Upper lobe of left lung (tissue), 6 donors: ENCODE measurements around the gene TPP2. TPM values are rescaled to one million over a fixed set of nuclear protein-coding genes. Genes with fewer than 3 reads are reported as not detected.
A peak's percentile ranks its signal among the peaks of the same experiment; 100 is the strongest.

Experiments used
- ATAC-seq, 2 donors: fragments of 200-7000 bp; cut with Tn5 transposase; one replicate each; pipeline ENCODE4 v1.9.1; 2022; ENCODE audit warnings: mild to moderate bottlenecking in 2 of 2, moderate library complexity in 2 of 2; ENCODE audit not compliant: low FRiP score in 2 of 2
- DNase-seq, 2 donors: peaks; one replicate each; pipeline ENCODE4 v3.0.0-alpha.2; 2019 to 2020
- H3K27ac ChIP-seq, 4 donors: fragments of 200-600 bp; sonication (generic); one replicate each; pipeline ENCODE4 v1.5.1; 2016 to 2019
- H3K27me3 ChIP-seq, 4 donors: fragments of 200-600 bp; sonication (generic); one replicate each; pipeline ENCODE4 v1.5.1; 2017 to 2019
- H3K36me3 ChIP-seq, 4 donors: fragments of 200-600 bp; sonication (generic); one replicate each; pipeline ENCODE4 v1.5.1; 2016 to 2019
- H3K4me1 ChIP-seq, 4 donors: fragments of 200-600 bp; sonication (generic); one replicate each; pipeline ENCODE4 v1.5.1; 2018 to 2019
- H3K4me3 ChIP-seq, 4 donors: fragments of 200-600 bp; sonication (generic); one replicate each; pipeline ENCODE4 v1.5.1; 2017 to 2019; ENCODE audit warnings: mild to moderate bottlenecking in 2 of 4, moderate library complexity in 1 of 4
- H3K9me3 ChIP-seq, 4 donors: fragments of 200-600 bp; sonication (generic); one replicate each; pipeline ENCODE4 v1.5.1; 2018 to 2019
- CTCF ChIP-seq, 6 experiments: fragments of 450-650 bp in 4 of 6; fragments of 200-600 bp in 2 of 6; sonication (generic) in 2 of 6; IDR thresholded peaks; one replicate each; pipeline ENCODE4 v1.5.1; 2016 to 2019; ENCODE audit warnings: antibody characterized with exemption in 6 of 6
- EP300 ChIP-seq, 4 donors: sonication (generic); formaldehyde crosslinking; IDR thresholded peaks; one replicate each; pipeline ENCODE4 v1.5.1; 2017; ENCODE audit warnings: antibody characterized with exemption in 4 of 4, control low read depth in 2 of 4
- POLR2A ChIP-seq, 4 donors: fragments of 450-650 bp; IDR thresholded peaks; one replicate each; pipeline ENCODE4 v1.5.1; 2016 to 2017; ENCODE audit warnings: antibody characterized with exemption in 4 of 4, mild to moderate bottlenecking in 2 of 4
- POLR2AphosphoS5 ChIP-seq, 2 donors: sonication (generic); formaldehyde crosslinking; IDR thresholded peaks; one replicate each; pipeline ENCODE4 v1.5.1; 2017; ENCODE audit warnings: antibody characterized with exemption in 2 of 2
- WGBS, 2 donors: methylation state at CpG; one replicate each; pipeline ENCODE4 v1.1.5; 2017 to 2018; 5-methylcytosine and 5-hydroxymethylcytosine counted together
- total RNA-seq, 6 donors: library from RNA; depleted of rRNA in 4 of 6; stranded (reverse); fragments of >200 nt in 4 of 6; gene quantifications; one replicate each; pipeline versions ENCODE4 v1.1.0 to v1.2.1, GENCODE V29; 2016 to 2021
- donor health status: DM: no; HTN: no; CAD: no; lungs with moderate emphysema.
- donor health status: DM: no; HTN: yes; CAD: no; lungs with severe emphysema.

Gene TPP2
- total RNA-seq, 6 donors from 2014 or later, result 30.8 to 69.1 (median 41.2) TPM

DNA sequence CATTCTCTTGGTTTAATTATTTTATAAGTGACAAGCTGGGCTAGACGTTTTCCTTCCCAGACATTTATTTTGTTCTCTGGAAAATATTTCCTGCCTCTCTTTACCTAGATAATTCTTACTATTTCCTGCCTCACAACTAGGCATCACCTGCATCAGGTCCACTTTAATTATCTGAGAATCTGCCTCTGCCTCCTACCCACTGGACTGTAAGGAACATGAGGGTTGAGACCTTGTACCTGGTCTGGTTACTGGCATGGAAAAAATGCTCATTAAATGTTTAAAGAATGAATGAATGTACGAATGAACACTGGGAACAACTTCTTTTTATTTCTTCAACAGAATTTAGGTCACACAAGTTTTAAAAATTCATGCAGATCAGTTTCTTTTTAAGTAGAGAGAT, 111.4 kb downstream of the TPP2 start:
- 51 to 54% methylated on average over 2 of the region's 2 CpGs for WGBS, 2 donors
- no peak for DNase-seq
- Histone ChIP-seq H3K27ac (no peak overlapping the region), H3K4me3 (no peak overlapping the region), H3K36me3 (no peaks in the 10 kb centered on the region), H3K27me3 (no peaks in the 10 kb centered on the region), H3K9me3 (no peaks in the 10 kb centered on the region), H3K4me1 (peaks cover 0 to 6% (median 0%) of the 10 kb centered on the region in 4 donors)
- no peak for ATAC-seq
- TF ChIP-seq EP300 (IDR thresholded peaks at IDR 0.05) (no peak), POLR2A (IDR thresholded peaks at IDR 0.05) (no peak), CTCF (IDR thresholded peaks at IDR 0.05) (no peak), POLR2AphosphoS5 (IDR thresholded peaks at IDR 0.05) (no peak)

GRCh38 chr13:102708991-102709390, 112.2 kb downstream of the TPP2 start:
- no peaks in the 10 kb centered on the region for H3K9me3 ChIP-seq
- DNase-seq, result no peak
- H3K4me3 ChIP-seq, result no peak overlapping the region
- peaks cover 0 to 6% (median 0%) of the 10 kb centered on the region in 4 donors for H3K4me1 ChIP-seq
- H3K27ac ChIP-seq, result no peak overlapping the region
- ATAC-seq, result no peak
- no peak for TF ChIP-seq POLR2AphosphoS5 (IDR thresholded peaks at IDR 0.05)
- TF ChIP-seq EP300 (IDR thresholded peaks at IDR 0.05), result no peak
- H3K36me3 ChIP-seq, result no peaks in the 10 kb centered on the region
- H3K27me3 ChIP-seq, result no peaks in the 10 kb centered on the region
- 90 to 92% methylated on average over 2 of the region's 2 CpGs for WGBS, 2 donors

DNA sequence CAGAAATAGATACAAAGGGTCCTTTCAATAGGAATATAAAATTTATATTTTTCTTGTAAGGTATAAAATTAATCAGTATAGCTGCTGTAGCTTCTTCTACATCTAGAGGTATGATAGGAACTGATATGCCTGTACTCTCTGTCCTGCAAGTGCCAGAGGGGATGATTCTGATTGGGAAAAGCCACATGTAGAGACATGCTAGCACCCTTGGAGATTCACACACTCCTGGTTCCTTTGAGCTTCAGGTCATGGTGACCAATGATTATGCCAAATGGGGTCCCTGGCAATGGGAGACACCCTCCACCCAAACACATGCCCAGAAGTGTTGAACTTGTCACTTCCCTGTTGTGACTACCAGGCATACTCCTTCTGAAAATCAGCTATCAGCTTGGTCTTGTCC, 112.8 kb downstream of the TPP2 start:
- peaks cover 0 to 6% (median 0%) of the 10 kb centered on the region in 4 donors for H3K4me1 ChIP-seq
- DNase-seq (no peak), ATAC-seq (no peak)
- peak overlapping the region in 2 of 4 donors; percentile 12 to 53 for H3K27ac ChIP-seq
- no peaks in the 10 kb centered on the region for H3K36me3 ChIP-seq
- no peaks in the 10 kb centered on the region for H3K9me3 ChIP-seq
- TF ChIP-seq POLR2AphosphoS5 (IDR thresholded peaks at IDR 0.05) (no peak), CTCF (IDR thresholded peaks at IDR 0.05) (no peak), EP300 (IDR thresholded peaks at IDR 0.05) (no peak), POLR2A (IDR thresholded peaks at IDR 0.05) (no peak)
- no peaks in the 10 kb centered on the region for H3K27me3 ChIP-seq
- no peak overlapping the region for H3K4me3 ChIP-seq

- WGBS, 2 donors, result 74 to 81% methylated on average over 4 to 9 of the region's 9 CpGs
- peak in 1 of 2 donors; percentile 45 for ATAC-seq
- peak in 1 of 2 donors; percentile 22 for DNase-seq
Observed at GRCh38 chr13:102710261-102710679, 113.5 kb downstream of the TPP2 start.

GRCh38 chr13:102715447-102715846, 118.7 kb downstream of the TPP2 start:
- WGBS, 2 donors, result 42 to 58% methylated on average over 1 of the region's 1 CpG
- Histone ChIP-seq H3K27me3 (no peaks in the 10 kb centered on the region), H3K36me3 (no peaks in the 10 kb centered on the region), H3K27ac (no peak overlapping the region), H3K9me3 (no peaks in the 10 kb centered on the region), H3K4me3 (no peak overlapping the region), H3K4me1 (no peaks in the 10 kb centered on the region)
- TF ChIP-seq POLR2A (IDR thresholded peaks at IDR 0.05) (no peak), EP300 (IDR thresholded peaks at IDR 0.05) (no peak), CTCF (IDR thresholded peaks at IDR 0.05) (no peak), POLR2AphosphoS5 (IDR thresholded peaks at IDR 0.05) (no peak)
- ATAC-seq (no peak), DNase-seq (no peak)

More at GRCh38 chr13:102710261-102710679, 113.5 kb downstream of the TPP2 start:
- Histone ChIP-seq H3K9me3 (no peaks in the 10 kb centered on the region), H3K27me3 (no peaks in the 10 kb centered on the region), H3K27ac (peak overlapping the region in 3 of 4 donors; percentile 12 to 34 (median 25)), H3K4me1 (peaks cover 0 to 6% (median 0%) of the 10 kb centered on the region in 4 donors), H3K36me3 (no peaks in the 10 kb centered on the region), H3K4me3 (no peak overlapping the region)
- TF ChIP-seq POLR2AphosphoS5 (IDR thresholded peaks at IDR 0.05), result peak in 1 of 2 donors; percentile 41
- TF ChIP-seq EP300 (IDR thresholded peaks at IDR 0.05), result peak in 1 of 4 donors; percentile 11
- TF ChIP-seq POLR2A (IDR thresholded peaks at IDR 0.05), result no peak

GRCh38 chr13:102718746-102719145, 122.0 kb downstream of the TPP2 start:
- Histone ChIP-seq H3K4me1 (no peaks in the 10 kb centered on the region), H3K27me3 (no peaks in the 10 kb centered on the region), H3K27ac (peak overlapping the region in 1 of 4 donors; percentile 6), H3K36me3 (no peaks in the 10 kb centered on the region), H3K9me3 (no peaks in the 10 kb centered on the region), H3K4me3 (no peak overlapping the region)
- DNase-seq, result no peak
- TF ChIP-seq CTCF (IDR thresholded peaks at IDR 0.05) (no peak), EP300 (IDR thresholded peaks at IDR 0.05) (no peak)
- ATAC-seq, result no peak
- 76 to 88% methylated on average over 2 of the region's 2 CpGs for WGBS, 2 donors
